ENCODE measurements around the gene CCDC157.
"Not testable (repeated sequence)": the region's sequence is repeated elsewhere in the genome, so short reads cannot be mapped to it uniquely, and the experiment has no call there.

CCDC157 gene

GRCh38 chr22:30392661-30393321 lies 36.0 kb downstream of the CCDC157 start:
- DNase-seq = no peak

- no peak for DNase-seq
These were observed 36.5 kb downstream of the CCDC157 start for GRCh38 chr22:30393322-30393680.

GRCh38 chr22:30393885-30394284 lies 37.1 kb downstream of the CCDC157 start:
- DNase-seq = no peak

GRCh38 chr22:30396871-30397655 lies 40.3 kb downstream of the CCDC157 start, which contains the start of gene SEC14L2:
SEC14L2 (plus strand) TSS chr22:30397018; CDS start chr22:30397117, 99 bp downstream.
- DNase-seq = peak; percentile 31

GRCh38 chr22:30397656-30398635 lies 41.1 kb downstream of the CCDC157 start:
- DNase-seq = no peak

- no peak for DNase-seq
These were observed 42.2 kb downstream of the CCDC157 start for GRCh38 chr22:30398685-30399680.

- DNase-seq = no peak
These were observed 42.9 kb downstream of the CCDC157 start for GRCh38 chr22:30399718-30400117.

GRCh38 chr22:30400159-30400558 lies 43.4 kb downstream of the CCDC157 start:
- no peak for DNase-seq

GRCh38 chr22:30401024-30401423 lies 44.2 kb downstream of the CCDC157 start:
- DNase-seq = not testable (repeated sequence)

GRCh38 chr22:30402028-30402765 lies 45.4 kb downstream of the CCDC157 start:
- no peak for DNase-seq

GRCh38 chr22:30402766-30403104 lies 45.9 kb downstream of the CCDC157 start:
- not testable (repeated sequence) for DNase-seq

GRCh38 chr22:30404307-30404706 lies 47.5 kb downstream of the CCDC157 start:
- no peak for DNase-seq

GRCh38 chr22:30405731-30406130 lies 48.9 kb downstream of the CCDC157 start:
- no peak for DNase-seq

GRCh38 chr22:30406400-30406799 lies 49.6 kb downstream of the CCDC157 start:
- DNase-seq = no peak

GRCh38 chr22:30408388-30409102 lies 51.7 kb downstream of the CCDC157 start:
- no peak for DNase-seq

- no peak for DNase-seq
These were observed 55.0 kb downstream of the CCDC157 start for GRCh38 chr22:30411780-30412179.

- no peak for DNase-seq
These were observed 56.2 kb downstream of the CCDC157 start for GRCh38 chr22:30413001-30413400.

- DNase-seq = no peak
These were observed 57.1 kb downstream of the CCDC157 start for GRCh38 chr22:30413745-30414524.

- no peak for DNase-seq
These were observed 57.8 kb downstream of the CCDC157 start for GRCh38 chr22:30414525-30415047.

Data from inflammatory macrophage treated with lipopolysaccharide for 4 hours (primary cell).